ENCODE results near the gene CA14. TPM values are rescaled to one million over a fixed set of nuclear protein-coding genes. Genes with fewer than 3 reads are reported as not detected.

Gene CA14
- polyA plus RNA-seq, 1 of the 3 experiments (the other 2 are of a cell fraction) = 0.08 TPM

DNA sequence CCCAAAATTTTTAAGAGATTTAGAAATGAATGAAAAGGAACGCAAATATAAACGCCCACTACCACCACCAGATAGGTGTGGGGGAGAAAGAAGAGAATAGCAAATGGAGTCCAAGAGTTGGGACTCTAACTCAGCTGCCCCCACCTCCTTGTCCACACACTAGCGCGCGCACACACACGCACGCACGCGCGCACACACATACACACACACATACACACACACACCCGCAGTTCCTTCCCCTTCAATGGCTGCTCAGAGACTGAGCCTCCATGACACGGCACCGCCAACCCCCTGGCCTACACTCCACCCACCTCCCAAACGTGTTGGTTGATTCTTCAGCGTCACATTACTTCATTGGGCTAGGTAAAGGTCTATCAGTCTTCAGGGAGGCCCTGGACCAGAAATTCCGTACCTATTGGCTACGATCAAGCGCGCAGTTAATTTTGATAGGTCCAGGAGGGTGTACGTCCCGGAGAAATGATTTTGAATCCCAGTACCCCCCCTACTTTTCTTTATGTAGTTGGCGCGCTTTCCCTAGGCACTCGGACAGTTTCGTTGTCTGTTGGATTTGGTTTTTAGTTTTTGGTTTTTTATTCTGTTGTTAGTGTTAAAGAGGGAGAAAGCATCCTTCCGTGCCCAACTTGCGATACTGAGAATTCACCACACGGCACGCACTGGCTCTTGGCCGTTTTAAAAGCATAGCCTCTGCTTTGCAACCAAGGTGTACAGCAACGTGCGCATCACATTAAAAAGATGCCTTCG is 21.5 kb upstream of the CA14 start, which contains the start of gene ANP32E (continued):
- TF ChIP-seq CTCF (IDR thresholded peaks at IDR 0.05) = peak; percentile 25; the same call in 1 of the 2 replicates
- TF ChIP-seq, protein P1, sequence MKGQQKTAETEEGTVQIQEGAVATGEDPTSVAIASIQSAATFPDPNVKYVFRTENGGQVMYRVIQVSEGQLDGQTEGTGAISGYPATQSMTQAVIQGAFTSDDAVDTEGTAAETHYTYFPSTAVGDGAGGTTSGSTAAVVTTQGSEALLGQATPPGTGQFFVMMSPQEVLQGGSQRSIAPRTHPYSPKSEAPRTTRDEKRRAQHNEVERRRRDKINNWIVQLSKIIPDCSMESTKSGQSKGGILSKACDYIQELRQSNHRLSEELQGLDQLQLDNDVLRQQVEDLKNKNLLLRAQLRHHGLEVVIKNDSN (IDR thresholded peaks at IDR 0.05; ENCODE audit: borderline replicate concordance, low read depth) = no peak
- TF ChIP-seq CHD2 (IDR thresholded peaks at IDR 0.05; ENCODE audit: low read length, partially characterized antibody) = peak; percentile 91
- TF ChIP-seq RXRA (IDR thresholded peaks at IDR 0.05; ENCODE audit: borderline replicate concordance, low read depth) = no peak
- TF ChIP-seq ZBTB33 (IDR thresholded peaks at IDR 0.05; ENCODE audit: borderline replicate concordance, low read depth) = no peak
- peak; percentile 58 for TF ChIP-seq NRF1 (IDR thresholded peaks at IDR 0.05; ENCODE audit: low read depth, low read length)
- TF ChIP-seq GABPA (IDR thresholded peaks at IDR 0.05; ENCODE audit: low read depth) = no peak; the same call in 1 of the 2 replicates
- no peak for TF ChIP-seq TEAD4 (IDR thresholded peaks at IDR 0.05; ENCODE audit: borderline replicate concordance, insufficient read depth)
- TF ChIP-seq FOSL2 (IDR thresholded peaks at IDR 0.05; ENCODE audit: borderline replicate concordance, low read depth) = no peak
- no peak for TF ChIP-seq RAD21 (IDR thresholded peaks at IDR 0.05; ENCODE audit: low read length)
- TF ChIP-seq FOXM1 (IDR thresholded peaks at IDR 0.05; ENCODE audit: low read depth) = peak; percentile 73; the same call in 1 of the 2 replicates
- TF ChIP-seq EZH2phosphoT487 (IDR thresholded peaks at IDR 0.05; ENCODE audit: borderline replicate concordance, low read depth) = no peak
- TF ChIP-seq RFX5 (IDR thresholded peaks at IDR 0.05; ENCODE audit: low read length) = peak; percentile 79
- peak; percentile 100 for TF ChIP-seq TAF1 (IDR thresholded peaks at IDR 0.05; ENCODE audit: borderline replicate concordance, low read depth, low read length)
- no peak for TF ChIP-seq FOXJ3 (CRISPR knock-in tag; IDR thresholded peaks at IDR 0.05)
- TF ChIP-seq, protein P2, sequence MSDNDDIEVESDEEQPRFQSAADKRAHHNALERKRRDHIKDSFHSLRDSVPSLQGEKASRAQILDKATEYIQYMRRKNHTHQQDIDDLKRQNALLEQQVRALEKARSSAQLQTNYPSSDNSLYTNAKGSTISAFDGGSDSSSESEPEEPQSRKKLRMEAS (IDR thresholded peaks at IDR 0.05; ENCODE audit: low read depth) = peak; percentile 86
- TF ChIP-seq ELF1 (IDR thresholded peaks at IDR 0.05) = no peak
- TF ChIP-seq MXI1 (IDR thresholded peaks at IDR 0.05; ENCODE audit: low read depth, low read length) = peak; percentile 88; the same call in 1 of the 2 replicates
- TF ChIP-seq SMC3 (IDR thresholded peaks at IDR 0.05; ENCODE audit: low read depth, low read length) = no peak
- no peak; the same call in 1 of the 2 replicates for TF ChIP-seq NFIC (IDR thresholded peaks at IDR 0.05; ENCODE audit: borderline replicate concordance)
- no peak for TF ChIP-seq EP300 (IDR thresholded peaks at IDR 0.05; ENCODE audit: borderline replicate concordance in 1 of 2, low read depth in 1 of 2, low read length in 1 of 2)
- peak; percentile 88 for TF ChIP-seq YY1 (IDR thresholded peaks at IDR 0.05; ENCODE audit: low read depth)
